Measurements from ENCODE around the gene FLYWCH1.

The FLYWCH1 gene

DNA sequence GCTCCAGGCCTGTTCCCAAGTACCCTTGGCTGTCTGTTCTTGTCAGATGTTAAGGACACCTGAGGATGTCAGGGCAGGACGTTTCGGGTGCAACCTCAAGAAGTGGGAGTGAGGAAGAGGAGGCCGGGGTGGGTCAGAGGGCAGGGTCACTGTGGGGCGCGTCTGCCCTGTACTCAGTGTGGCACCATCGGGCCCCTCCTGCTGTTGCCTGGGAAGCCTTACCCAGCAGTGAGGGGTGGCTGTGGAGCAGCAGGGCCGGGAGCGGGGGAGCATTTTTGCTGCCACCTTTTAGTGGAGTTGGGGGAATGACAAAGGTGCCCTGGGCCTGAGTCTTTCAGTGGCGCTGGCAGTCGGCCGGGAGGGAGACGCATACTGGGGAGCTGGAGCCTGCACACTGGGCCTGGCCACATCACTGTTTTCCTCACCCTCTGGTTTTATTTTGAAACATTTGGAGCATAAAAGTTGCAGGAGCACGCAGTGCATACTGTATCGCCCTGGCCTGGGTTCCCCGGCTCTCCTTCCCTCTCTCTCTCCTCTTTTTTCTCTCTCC is 11.1 kb upstream of the FLYWCH1 start:
- no peak for DNase-seq (ENCODE audit: low spot score)

DNA sequence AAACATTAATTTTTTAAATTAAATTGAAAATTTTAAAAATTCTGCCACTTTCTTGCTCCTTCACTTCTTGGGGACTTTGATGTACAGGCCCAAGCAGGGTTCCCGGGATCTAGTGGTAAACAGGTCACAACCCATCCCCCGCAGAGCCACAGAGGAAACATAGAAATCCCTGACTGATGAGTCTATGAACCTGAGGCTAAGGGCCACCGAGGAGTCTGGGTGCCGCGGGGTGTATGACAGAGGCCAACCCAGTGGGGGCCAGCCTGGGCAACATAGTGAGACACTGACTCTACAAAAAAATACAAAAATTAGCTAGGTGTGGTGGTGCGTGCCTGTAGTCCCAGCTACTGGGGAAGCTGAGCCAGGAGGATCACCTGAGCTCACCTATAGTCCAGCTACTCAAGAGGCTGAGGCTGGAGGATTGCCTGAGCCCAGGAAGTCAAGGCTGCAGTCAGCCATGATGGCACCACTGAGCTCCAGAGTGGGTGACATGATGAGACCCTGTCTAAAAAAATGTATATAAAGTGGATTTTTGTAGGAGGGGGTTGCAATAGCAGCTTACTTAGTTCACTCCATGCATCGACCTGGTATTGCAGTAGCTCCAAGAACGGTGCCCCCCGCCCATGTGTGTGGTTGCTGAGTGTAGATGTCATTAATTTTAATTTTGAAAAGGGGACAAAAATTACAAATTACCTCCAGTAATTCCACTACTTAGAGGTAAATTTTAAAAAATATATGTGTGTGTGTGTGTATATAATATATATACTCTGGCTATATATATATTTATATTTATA is 9.2 kb upstream of the FLYWCH1 start:
- DNase-seq (ENCODE audit: low spot score): no peak

DNA sequence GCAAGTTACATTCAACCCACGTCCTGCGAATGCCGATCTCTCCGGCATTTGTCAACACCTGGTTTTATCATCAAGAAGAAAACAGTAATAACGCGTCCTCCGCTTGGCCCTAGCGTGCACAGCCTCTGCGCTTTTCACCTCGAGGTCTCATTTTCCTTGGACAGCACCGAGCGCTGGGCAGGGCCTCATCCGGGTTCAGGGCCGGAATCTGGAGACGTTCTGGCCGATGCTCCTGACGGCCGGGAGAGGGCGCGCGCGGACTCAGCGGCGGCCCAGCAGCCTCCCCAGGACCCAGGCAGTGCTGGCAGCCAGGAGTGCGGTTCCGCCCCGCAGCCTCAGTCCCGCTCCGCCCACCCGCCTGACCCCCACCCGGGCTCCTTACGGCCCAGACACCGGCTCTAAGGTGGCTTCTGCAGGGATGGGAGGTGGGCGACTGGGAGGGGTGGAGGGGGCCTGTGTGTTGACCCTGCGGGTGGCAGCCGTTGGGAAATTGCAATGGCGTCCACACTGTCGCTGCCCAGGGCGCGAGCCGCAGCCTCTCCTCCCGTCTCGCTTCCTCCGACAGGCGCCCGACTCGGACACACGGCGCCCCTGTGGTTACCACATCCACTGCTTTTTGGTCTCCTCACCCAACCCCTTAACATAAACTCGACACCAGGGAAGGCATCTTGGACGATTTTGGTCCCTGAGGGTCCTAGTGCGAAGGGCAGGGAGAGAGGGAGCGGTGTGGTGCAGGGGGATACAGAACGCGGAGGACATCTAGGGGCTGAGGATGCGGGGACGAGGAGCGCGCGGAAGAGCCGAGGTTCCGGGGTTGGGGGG is 7.4 kb upstream of the FLYWCH1 start:
- DNase-seq (ENCODE audit: low spot score): peak; percentile 79

DNA sequence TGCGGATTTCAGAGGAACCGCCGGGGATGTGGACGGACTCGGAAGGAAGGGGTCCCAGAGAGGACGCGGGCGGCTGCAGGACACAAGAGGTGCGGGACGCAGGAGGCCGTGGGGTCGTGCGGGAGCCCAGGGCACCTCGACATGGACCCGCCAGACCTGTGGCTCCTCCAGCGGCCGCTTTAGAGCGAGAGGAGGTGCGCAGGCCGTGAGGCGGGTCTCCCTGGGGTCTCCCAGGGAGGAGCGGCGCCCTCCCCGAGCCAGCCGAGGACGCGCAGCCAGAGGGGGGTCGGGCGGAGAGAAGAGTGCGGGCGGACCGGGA is 6.8 kb upstream of the FLYWCH1 start:
- no peak for DNase-seq (ENCODE audit: low spot score)

DNA sequence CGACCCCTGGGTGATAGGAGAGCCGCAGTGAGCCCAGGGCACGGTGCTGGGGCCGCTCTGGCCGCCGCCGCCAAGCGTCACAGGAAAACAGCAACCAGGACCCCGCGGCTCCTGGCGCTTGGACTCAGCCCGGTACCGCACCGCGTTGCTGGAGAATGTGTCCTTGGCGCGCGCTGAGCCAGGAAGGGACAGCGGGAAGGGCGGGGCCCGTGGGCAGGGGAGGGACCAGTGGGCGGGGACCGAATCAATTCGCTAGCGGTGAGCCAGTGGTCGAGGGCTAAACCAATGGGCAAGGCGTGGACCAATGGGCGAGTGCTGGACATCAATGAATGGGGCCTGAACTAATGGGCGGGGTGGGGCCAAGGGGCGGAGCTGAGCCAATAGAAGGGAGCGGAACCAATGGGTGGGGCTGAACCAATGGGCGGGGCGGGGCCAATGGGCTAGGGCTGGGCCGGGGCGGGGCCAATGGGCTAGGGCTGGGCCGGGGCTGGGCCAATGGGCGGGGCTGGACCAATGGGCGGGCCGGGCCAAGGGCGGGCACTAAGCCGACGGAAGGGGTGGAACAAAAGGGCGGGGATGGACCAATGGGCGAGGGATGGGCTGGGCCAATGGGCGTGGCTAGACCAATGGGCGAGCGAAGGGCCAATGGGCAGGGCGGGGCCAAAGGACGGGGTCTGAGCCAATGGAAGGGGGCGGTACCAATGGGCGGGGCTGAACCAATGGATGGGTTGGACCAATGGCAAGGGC is 6.3 kb upstream of the FLYWCH1 start:
- peak; percentile 100 for DNase-seq (ENCODE audit: low spot score)

DNA sequence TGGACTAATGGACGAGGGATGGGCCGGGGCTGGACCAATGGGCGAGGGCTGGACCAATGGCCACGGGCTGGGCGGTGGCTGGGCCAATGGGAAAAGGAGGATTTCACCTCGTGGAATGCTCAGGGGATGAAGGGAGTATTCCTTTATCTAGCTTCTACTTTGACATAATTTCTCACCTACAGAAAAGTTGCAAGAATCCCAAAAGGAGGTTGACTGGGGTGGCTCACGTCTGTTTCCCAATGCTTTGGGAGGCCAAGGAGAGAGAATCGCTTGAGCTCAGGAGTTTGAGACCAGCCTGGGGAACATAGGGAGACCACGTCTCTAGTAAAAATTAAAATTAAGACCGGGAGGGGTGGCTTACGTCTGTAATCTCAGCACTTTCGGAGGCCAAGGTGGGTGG is 5.7 kb upstream of the FLYWCH1 start:
- no peak for DNase-seq (ENCODE audit: low spot score)

DNA sequence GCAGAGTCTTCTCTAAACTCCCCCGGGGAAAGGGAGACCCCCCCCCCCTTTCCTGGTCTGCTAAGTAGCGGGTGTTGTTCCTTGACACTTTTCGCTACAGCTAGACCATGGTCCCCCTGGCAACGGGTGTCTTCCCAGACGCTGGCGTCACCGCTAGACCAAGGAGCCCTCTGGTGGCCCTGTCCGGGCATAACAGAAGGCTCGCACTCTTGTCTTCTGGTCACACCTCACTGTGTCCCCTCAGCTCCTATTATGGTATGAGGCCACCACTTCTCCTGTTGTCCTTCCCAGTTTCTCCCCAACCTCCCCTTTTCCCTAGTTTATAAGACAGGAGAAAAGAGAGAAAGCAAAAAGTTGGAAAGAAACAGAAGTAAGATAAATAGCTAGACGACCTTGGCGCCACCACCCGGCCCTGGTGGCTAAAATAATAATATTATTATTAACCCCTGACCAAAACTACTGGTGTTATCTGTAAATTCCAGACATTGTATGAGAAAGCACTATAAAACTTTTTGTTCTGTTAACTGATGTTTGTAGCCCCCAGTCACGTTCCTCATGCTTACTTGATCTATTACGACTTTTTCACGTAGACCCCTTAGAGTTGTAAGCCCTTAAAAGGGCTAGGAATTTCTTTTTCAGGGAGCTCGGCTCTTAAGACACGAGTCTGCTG is 4.5 kb upstream of the FLYWCH1 start:
- DNase-seq (ENCODE audit: low spot score): peak; percentile 54

DNA sequence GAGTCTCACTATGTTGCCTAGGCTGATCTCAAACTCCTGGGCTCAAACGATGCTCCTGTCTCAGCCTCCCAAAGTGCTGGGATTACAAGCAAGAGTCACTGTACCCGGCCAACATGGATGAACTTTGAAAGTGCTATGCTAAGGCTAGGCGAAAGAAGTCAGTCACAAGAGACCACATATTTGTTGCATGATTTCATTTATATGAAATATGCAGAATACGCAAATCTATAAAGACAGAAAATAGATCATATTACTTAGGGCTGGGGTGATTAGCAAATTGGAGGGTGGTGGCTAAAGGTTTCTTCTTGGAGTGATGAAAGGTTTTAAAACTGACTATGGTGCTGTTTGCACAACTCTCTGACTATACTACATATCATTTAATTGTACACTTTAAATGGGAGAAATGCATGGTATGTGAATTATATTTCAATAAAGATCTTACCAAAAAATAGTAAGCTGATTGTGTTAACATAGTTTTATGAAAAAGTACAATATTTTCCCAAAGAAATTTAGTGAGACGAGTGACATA is 1.2 kb upstream of the FLYWCH1 start:
- no peak for DNase-seq (ENCODE audit: low spot score)

DNA sequence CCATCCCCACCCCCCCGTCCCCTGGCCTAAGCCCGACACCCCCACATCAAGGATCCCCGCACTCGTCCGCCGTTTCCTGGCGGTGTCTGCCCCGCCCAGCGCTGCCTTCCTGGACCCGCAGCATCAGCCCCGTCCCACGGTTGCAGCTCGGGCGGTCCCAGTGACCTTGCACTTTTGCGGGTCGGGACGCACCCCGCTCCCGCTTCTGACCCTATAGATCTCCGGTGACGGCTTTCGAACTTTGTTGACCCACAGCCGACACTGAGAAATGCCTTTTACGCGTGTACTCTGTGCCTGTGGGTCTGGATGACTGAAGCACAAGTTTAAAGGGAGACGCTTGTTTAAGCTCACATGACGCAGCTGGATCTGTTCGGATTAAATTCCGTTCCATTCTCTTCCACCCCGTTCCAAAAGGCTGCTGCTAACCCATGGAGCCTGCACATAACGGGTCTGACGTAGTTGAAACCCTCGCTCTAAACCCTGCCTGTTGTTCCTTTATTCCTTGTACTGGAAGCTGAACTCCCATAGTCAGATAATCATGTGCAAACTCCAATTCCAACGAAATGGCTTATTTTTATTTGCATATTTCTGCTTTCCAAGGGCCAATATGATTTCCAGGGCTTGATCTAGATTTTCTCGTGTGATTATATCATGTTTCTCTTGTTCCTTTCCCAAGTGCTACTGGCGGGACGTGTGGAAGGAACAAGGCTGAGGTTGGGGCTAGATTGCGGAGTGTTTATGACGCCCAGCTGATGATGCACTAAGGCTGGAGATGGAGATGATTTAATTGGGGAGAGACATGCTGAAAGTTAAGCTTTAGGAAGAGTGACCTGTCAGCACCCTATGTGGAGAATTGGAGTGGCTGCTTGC is 834 bp downstream of the FLYWCH1 start:
- peak; percentile 48 for DNase-seq (ENCODE audit: low spot score)

DNA sequence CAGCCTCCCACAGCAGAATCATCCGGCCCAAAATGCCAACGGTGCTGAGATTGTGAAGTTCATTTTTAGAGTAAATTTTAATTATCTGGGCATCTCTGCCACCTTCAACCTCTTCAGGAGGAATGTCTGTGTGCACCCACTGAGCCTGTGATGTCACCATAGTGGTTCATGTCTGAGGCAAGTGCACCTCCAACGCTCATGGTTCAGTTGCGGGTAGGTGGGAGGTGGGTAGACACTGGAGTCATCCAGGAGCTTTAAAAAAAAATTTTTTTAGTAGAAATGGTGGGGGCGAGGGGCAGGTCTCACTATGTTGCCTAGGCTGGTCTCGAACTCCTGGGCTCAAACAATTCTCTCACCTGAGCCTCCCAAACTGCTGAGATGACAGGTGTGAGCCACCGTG is 1.9 kb downstream of the FLYWCH1 start:
- no peak for DNase-seq (ENCODE audit: low spot score)

DNA sequence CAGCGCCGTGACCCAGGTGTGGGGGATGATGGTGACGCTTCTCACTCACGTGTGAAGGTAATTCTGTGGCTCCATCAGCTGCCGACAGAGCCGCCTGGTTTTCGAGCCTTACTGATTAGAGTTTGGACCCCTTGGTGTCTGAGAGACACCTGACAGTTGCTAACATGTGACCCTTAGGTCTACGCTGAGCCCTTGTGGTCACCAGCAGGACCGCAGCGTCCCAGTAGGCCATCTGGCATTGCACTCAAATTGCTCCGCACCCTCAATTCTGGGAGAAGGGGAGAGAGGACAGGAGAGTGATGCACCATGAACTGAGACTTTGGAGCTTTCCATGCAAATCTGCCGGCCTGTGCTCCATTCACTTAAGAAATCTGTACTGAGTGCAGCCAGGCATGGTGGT is 2.5 kb downstream of the FLYWCH1 start:
- DNase-seq (ENCODE audit: low spot score): no peak

DNA sequence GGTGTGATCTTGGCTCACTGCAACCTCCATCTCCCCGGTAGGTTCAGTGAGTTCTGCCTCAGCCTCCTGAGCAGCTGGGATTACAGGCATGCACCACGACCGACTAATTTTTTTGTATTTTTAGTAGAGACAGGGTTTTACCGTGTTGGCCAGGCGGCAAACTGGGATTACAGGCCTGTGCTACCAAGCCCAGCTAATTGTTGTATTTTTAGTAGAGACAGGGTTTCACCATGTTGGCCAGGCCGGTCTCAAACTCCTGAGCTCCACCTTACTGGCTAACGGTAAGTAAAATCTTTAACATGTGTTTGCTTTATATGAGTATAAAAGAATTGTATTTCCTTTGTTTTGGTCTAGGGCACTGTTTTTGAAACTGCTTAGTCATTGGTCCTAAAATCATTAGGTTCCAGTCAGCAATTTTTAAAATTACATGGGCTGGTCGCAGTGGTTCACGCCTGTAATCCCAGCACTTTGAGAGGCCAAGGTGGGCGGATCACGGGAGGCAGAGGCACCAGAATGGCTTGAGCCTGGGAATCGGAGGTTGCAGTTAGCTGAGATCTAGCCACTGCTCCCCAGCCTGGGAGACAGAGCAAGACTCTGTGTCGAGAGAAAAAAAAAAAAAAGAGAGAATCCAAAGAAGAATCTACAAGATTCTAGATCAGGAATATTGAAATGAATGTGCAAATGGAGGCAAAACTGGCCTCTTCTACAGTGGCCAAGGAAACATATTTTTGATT is 3.6 kb downstream of the FLYWCH1 start:
- DNase-seq (ENCODE audit: low spot score): no peak

DNA sequence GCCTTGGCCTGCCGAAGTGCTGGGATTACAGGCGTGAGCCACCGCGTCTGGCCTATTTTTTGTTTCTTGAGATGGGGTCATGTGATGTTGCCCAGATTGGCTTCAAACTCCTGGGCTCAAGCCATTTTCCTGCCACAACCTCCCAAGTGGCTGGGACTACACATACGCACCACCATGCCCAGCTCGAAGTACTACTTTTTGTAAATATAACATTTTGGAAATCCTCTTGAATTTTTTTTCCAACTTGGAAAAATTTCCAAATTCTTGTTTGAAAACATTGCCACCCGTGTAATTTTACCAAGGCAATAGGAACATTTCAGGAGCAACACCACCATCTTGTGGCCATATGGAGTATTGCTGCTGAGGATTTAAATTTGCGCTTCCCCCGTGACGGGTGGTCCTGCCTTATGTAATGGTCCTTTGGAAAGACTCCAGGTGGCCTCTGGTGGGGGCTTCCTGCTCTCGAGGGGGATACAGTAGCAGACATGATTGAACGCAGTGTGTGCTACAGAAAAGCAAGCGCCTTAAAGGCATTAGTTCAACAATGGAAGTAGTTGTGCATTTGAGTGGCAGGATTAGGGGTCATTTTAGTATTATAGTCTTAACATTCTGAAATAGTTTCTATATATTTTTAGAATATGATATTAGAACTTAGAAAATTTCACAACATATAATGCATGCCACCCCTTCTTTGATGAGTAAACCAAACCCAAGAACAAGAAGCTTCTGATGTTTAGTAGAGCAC is 8.0 kb downstream of the FLYWCH1 start:
- peak; percentile 84 for DNase-seq (ENCODE audit: low spot score)

DNA sequence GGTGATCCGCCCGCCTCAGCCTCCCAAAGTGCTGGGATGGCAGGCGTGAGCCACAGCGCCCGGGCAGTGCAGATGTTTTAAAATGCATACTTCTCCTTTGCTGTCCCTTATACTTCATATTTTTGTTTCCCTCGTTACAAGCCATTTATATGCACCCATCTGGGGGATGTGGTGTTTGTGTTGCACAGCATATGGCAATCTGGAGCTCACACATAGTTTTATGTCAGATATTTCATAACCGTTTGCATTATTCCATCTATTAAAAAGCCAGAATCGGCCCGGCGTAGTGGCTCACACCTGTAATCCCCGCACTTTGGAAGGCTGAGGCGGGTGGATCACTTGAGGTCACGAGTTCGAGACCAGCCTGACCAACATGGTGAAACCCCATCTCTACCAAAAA is 11.8 kb downstream of the FLYWCH1 start:
- no peak for DNase-seq (ENCODE audit: low spot score)

DNA sequence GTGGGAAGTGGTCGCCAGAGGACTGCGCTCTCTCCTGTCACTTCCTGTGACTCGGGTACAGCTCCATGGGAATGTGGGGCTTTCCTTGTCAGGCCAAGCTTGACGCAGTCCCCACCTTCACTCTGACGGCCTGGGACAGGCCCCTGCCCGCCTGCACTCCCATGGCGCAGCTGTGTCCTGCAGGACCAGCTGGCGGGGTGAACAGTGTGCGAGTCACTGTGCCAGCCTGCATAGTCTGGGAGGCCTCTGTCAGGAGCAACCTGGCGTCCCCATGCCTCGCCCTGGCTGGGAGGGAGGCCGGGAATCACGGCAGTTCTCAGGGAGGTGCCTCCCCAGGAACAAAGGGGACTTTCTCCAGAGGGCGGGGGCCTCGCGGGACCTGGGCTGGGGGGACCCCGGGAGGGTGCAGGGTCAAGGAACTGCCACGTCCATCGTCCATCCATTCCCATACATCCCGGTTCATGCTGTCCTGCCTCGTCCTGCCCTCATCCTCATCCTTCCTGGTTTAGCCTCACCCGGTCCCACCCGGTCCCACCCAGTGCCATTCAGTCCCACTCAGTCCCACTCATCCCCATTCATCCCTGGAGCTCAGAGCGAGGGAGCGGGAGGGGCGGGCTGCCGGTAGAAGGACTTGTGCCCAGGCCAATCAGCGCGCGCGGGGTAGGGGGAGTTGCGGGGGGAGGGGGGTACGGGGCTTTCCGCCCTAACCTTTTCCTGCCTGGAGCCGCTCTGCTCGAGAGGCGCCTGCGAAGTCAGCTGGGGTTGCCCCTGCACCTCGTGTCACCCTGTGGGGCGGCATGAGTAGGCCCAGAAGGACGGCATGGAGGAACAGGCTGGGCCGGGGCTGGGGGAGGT is 13.4 kb downstream of the FLYWCH1 start:
- peak; percentile 40 for DNase-seq (ENCODE audit: low spot score)

DNA sequence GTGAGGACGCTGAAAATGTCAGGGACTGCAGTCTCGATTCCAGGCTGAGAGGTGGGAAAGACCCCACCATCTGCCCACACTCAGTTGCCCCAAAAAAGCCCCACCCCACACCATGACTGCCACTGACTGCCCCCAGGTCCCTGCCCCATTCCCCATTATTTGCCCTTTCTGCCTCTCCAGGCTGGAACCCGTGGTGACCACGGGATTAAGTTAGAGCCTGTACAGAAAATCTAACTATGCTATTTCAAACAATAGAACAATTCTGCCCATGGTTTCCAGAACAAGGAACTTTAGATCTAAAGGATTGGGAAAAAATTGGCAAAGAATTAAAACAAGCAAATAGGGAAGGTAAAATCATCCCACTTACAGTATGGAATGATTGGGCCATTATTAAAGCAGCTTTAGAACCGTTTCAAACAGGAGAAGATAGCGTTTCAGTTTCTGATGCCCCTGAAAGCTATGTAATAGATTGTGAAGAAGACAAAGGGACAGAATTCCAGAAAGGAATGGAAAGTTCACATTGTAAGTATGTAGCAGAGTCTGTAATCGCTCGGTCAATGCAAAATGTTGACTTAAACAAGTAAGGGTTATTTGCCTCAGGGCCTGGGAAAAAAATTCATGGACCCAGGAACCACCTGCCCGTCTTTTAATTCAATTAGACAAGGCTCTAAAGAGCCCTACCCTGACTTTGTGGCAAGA is 14.4 kb downstream of the FLYWCH1 start:
- DNase-seq (ENCODE audit: low spot score): peak; percentile 63

DNA sequence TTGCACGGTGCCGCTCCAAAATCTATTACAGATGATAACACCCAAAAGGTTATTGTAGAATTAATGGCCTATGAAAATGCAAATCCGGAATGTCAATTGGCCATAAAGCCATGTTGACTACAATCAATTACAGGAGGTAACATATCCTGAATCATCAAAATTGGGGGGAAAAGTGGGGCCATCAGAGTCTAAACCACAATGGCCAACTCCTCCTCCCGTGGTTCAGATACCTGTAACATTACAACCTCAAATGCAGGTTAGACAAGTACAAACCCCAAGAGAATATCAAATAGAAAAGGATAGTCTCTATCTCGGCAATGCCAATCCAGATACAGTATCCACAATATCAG is 14.9 kb downstream of the FLYWCH1 start:
- DNase-seq (ENCODE audit: low spot score): no peak
